DMS 273 (cell line): Measurements from ENCODE around the gene FGF18.
"Not testable (repeated sequence)": the region's sequence is repeated elsewhere in the genome, so short reads cannot be mapped to it uniquely, and the experiment has no call there.

Source experiments
- DNase-seq: peaks from one replicate; lab custom pipeline; 2025; ENCODE audit not compliant: unreplicated experiment; lab: John Stamatoyannopoulos, UW

Gene FGF18

DNA sequence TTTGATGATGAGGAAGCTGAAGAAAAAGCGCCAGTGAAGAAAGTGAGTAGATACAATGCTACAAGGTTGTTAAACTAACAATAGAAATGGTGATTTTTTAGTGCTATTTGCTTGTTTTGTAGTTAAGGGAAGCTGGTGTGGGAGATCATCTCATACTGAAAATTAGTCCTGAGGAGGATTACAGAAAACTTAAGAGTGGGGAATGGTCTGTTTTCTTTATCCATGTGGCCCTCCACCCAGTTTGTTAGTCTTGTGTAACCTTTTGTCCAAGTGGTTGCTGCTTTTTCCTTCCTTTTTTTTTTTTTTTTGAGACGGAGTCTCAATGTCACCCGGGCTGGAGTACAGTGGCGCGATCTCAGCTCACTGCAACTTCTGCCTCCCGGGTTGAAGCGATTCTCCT lies 19.3 kb upstream of the FGF18 start:
- no peak for DNase-seq

DNA sequence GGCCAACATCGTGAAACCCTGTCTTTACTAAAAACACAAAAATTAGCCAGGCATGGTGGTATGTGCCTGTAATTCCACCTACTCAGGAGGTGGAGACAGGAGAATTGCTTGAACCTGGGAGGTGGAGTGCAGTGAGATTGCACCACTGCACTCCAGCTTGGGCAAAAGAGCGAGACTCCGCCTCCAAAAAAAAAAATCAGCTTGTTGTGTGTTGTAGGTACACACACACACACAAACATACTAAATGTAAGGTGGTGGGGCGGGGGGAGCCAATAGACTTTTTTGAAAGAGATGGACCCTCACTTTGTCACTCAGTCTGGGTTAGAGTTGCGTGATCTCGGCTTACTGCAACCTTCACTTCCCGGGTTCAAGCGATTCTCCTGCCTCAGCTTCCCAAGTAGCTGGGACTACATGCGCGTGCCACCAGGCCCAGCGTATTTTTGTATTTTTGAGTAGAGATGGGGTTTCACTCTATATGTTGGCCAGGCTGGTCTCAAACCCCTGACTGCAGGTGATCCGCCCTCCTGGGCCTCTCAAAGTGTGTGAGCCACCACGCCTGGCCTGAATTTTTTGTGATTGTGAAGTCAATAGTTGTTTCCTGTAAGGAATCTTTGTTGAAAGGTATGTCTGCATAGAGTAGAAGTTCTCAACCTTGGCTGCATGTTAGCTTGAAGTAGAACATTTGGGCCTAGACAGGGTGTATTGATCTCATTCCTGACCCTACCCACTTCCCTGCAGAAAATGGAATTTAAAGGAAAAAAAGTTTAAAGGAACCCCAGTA lies 18.1 kb upstream of the FGF18 start:
- DNase-seq = peak; percentile 44

DNA sequence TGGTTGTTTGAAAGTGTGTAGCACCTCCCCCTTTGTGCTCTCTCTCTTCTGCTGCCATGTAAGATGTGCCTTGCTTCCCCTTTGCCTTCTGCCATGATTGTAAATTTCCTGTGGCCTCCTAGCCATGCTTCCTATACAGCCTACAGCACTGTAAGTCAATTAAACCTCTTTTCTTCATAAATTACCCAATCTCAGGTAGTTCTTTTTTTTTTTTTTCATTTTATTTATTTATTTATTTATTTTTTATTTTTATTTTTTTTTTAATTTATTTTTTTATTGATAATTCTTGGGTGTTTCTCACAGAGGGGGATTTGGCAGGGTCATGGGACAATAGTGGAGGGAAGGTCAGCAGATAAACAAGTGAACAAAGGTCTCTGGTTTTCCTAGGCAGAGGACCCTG lies 16.7 kb upstream of the FGF18 start:
- not testable (repeated sequence) for DNase-seq

DNA sequence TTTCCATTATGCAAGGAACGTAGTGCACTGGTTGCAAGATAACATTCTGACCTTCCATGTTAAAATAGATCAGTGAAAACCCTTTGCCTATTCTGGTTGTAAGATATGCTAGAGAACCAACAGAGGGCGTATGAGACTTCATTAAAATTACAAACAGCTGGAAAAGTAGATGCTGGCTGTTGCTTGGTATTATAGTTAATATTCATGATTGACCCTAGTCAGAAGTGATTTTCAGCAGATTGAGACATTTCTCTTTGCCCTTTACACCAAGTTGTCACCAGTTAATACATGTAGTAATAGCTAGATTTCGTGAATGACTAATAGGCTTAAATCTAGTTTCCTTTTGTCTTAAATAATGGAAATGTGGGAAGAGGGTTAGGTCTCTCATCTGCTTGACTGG lies 13.8 kb upstream of the FGF18 start:
- DNase-seq = peak; percentile 60

DNA sequence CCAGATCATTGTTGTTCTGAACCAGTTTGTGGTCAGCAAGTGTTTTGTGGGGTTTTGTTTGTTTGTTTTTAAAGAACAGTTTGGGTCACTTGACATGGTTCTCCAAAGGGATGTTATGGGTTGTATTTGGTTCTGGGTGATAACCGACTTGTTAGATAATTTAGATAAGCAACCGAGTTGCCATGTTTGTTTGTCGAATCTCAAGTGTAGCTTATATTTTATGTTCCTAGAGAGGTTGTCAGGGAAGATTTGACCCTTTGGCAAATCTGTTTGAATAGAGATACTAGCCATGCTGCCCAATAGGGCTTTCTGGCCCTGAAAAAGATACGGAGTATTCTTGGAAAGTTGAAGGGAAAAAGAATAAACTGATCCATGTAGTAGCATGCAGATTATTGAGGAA lies 12.2 kb upstream of the FGF18 start:
- DNase-seq = no peak

DNA sequence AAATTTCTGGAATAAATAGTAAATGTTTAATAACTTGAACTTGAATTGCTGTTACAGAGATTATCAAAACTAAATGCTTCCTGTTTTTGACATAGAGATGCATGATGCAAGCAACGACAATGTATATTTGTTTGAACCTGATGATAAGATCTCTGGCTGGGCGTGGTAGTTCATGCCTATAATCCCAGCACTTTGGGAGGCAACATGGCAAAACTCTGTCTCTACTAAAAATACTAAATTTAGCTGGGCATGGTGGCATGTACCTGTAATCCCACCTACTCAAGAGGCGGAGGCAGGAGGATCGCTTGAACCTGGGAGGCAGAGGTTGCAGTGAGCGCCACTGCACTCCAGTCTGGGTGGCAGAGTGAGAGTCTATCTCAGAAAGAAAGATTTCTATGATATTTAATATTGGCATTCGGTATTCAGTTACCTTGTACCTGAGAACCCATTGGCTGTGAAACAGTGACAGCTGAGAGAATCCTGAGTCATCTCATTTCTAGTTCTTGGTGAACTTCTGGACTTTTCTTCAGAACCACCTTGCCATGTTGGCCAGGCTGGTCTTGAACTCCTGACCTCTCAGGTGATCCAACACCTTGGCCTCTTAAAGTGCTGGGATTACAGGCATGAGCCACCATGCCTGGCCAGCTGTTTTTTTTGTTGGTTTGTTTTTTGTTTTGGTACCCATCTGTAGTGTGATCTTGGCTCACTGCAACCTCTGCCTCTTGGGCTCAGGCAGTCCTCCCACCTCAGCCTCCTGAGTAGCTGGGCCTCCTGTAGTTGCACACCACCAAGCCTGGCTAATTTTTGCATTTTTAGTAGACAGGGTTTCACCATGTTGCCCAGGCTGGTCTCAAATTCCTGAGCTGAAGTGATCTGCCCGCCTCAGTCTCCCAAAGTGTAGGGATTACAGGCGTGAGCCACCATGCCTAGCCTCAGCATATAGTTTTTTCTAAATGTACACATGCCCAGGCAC lies 10.0 kb upstream of the FGF18 start:
- no peak for DNase-seq

DNA sequence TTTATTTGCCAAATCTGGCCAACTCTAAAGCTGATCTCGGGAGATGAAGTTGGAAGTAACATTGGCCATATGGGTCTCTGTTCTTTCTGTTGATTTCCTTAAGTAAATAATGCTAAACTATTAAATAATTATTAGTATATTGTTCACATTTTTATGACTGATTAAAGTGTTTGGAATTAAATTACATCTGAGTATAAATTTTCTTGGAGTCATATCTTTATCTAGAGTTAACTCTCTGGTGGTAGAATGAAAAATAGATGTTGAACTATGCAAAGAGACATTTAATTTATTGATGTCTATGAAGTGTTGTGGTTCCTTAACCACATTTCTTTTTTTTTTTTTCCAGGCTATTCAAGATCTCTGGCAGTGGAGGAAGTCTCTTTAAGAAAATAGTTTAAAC lies 9.3 kb upstream of the FGF18 start:
- DNase-seq = no peak

DNA sequence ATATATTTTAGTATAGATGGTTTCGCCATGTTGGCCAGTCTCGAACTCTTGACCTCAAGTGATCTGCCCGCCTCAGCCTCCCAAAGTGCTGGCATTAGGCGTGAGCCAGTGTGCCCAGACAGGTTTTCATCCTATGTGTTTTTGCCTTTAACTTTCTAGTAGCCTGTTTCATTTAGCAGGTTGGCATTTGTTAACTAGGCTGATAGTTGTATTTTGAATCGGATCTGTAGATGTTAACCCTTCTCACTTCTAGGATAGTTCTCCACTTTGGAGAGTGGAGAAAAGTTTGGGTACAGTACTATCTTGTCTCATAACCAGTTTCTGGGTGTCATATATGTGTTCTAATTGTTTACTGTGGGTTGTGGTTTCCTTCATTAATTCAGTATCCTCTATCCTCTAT lies 7.3 kb upstream of the FGF18 start:
- DNase-seq = peak; percentile 25

DNA sequence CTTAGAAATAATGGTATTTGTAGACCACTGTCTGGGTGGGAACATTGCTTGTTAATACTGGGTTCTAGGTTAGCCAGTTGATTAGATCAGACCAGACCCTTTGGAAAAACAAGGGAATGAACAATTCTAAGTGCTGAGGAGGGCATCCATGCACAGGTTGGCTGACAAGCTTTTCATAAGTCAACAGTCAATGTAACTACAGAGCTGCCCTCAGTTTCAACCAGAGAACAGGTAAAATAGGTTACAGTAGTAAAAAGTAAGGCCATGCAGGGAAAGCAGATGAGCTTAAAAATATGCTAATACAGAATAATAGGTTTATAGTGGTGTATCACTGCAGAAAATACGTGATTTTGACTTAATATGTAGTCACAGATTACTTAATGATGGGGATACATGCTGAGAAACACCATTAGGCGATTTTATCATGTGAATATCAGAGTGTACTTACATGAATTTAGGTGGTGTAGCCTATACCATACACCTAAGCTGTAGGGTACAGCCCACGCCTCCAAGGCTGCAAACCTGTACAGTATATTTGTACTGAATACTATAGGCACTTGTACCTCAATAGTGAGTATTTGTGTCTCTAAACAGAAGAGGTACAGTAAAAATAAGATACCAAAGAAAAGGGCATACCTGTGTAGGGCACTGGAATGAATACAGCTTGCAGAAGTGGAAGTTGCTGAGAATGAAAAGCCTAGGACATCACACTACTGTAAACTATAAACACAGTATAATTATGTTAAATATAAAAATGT lies 6.1 kb upstream of the FGF18 start:
- DNase-seq = peak; percentile 53

DNA sequence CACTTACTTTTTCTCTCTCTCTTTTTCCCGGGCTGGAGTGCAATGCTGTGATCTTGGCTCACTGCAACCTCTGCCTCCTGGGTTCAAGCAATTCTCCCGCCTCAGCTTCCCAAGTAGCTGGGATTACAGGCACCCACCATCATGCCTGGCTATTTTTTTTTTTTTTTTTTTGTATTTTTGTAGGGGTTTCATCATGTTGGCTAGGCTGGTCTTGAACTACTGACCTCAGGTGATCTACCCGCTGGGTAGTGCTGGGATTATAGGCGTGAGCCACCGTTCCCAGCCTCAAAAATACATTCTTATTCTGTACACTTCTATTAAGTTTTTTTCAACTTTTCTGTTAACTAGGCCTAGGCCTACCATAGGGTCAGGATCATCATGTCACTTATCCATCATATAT lies 5.5 kb upstream of the FGF18 start:
- DNase-seq = peak; percentile 57

DNA sequence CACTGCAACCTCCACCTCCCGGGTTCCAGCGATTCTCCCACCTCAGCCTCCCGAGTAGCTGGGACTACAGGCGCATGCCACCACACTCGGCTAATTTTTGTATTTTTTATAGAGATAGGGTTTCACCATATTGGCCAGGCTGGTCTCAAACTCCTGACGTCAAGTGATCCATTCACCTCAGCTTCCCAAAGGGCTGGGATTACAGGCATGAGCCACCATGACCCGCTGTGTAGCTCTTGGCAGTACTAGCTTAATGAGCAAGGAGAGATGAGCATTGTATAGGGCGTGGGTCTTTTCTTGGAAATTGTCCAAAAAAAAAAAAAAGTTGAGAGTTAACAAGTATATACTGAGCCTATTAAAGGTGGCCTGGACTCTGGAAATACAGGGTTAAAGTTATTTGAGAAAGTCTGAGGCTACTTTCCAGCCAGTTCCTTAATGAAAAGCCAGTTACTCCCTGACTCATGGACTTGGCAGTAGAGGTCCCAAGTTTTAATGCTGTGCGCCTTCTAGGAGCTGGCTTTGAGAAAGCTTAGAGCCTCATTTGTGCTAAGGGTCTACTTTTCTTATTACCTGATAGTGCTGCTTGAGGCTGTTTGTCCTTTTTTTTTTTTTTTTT lies 4.2 kb upstream of the FGF18 start:
- DNase-seq = peak; percentile 77

DNA sequence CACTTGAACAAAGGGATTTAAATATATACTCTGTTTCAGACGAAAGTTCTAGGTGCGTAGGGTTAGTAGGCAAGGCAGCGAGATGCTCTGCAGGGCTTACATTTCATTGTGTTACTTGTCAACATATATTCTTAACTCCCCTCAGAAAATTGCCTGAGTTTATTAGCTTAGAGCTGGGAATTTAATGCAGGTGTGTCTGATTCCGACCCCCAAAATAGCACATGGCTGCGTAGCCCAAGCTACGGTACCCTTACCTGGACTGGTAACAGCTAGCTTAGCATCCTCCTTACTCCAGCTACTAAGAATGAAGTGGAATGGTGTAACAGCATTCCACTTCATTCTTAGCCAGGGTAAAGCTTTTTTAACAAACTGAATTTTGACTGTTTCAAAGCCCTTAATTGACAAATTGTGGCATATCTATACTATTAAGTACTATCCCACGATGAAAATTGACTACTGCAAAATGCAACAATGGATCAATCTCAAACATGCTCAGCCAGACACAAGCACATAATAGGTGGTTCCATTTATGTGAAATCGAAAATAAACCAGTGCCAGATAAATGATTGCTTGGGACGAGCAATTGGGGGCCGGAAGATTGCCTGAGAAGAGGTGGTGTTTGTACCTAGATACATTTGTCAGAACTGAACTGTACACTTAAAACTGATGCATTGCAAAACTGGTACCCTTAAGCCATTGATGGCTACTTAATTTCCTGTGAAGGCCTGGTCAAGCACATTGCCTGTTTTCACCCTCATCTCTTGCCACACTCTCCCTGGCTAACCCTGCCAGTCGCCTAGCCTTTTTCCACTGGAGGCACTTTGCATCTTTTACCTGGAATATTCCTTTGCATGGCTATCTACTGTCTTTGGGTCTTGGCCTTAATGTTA lies 3.0 kb upstream of the FGF18 start:
- peak; percentile 44 for DNase-seq

DNA sequence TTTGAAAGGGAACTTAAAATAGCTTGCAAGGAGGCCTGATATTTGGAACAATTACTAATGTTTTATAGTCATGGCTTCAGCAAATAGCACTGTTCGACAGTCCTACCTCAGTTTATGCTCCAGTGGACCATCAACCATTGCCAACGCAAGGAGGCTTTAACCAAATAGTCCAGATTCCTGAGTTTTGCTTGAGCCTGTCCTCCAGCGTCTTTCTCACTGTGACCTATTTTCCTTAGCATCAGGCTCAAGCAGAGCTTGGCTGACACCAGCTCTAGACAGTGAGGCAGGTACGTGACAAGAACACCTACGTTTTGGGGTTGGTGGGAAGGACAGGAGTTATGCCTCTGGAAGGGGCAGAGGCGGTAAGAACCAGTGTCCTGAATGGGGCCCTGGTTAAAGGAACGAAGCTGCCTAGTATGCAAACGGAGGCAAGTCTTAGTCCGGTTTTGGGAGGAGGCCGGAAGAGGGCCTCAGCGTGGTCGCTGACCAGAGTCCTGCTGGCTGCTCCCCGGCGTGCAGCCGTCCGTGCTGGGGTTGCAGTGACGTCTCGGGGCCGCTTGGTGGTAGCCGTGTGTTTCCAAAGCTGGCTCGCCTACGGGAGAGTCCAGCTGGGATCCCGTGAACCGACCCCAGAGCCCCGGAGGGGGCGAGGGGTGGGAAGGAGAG lies 998 bp upstream of the FGF18 start:
- DNase-seq = peak; percentile 87

DNA sequence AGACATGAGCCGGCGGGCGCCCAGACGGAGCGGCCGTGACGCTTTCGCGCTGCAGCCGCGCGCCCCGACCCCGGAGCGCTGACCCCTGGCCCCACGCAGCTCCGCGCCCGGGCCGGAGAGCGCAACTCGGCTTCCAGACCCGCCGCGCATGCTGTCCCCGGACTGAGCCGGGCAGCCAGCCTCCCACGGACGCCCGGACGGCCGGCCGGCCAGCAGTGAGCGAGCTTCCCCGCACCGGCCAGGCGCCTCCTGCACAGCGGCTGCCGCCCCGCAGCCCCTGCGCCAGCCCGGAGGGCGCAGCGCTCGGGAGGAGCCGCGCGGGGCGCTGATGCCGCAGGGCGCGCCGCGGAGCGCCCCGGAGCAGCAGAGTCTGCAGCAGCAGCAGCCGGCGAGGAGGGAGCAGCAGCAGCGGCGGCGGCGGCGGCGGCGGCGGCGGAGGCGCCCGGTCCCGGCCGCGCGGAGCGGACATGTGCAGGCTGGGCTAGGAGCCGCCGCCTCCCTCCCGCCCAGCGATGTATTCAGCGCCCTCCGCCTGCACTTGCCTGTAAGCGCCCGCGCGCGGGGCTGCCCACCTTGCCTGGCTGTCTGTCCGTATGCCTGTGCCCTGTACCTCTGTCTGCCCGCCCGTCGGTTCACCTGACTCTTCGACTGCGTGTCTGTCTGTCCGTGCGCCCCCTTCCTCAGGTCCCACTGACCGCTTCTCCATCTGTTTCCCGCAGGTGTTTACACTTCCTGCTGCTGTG lies 412 bp downstream of the FGF18 start:
- DNase-seq = peak; percentile 81

DNA sequence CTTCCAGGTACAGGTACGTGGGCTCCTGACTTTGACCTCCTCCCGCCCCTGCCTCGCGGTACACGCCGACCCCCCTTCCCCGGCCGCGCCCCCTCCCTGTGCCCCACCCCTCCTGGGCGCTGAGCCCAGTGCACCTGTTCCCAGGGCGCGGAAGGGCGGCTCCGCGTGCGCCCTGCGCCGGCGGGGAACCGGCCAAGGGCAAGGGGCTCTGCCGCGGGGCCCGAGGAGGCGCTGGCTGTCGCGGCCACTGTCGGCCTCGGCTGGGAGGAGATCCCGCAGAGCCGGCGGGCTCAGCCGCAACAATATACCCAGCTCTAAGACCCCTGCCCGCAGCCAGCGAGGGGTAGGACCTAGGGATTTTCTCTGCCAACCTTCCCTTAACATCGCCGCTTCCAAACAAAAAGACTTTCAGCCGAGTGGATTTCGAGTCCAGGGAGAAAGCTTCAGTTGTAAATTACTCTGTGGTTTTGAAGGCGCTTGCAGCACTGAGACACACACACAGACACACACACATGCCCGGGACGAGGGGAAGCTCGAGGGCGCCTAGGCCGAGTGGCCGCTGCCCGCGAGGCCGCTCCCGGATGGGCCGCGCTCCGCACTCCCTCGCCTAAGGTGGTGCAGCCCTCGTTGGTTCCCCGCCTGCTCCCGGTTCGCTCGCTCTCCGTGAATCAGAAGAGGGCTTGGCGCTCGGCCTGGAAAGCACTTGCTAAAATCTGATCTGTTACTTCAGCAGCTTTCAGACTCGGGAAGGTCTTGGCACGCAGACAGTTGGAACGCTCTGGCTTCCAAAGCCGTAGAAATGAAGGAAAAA lies 1.2 kb downstream of the FGF18 start:
- DNase-seq = peak; percentile 89

DNA sequence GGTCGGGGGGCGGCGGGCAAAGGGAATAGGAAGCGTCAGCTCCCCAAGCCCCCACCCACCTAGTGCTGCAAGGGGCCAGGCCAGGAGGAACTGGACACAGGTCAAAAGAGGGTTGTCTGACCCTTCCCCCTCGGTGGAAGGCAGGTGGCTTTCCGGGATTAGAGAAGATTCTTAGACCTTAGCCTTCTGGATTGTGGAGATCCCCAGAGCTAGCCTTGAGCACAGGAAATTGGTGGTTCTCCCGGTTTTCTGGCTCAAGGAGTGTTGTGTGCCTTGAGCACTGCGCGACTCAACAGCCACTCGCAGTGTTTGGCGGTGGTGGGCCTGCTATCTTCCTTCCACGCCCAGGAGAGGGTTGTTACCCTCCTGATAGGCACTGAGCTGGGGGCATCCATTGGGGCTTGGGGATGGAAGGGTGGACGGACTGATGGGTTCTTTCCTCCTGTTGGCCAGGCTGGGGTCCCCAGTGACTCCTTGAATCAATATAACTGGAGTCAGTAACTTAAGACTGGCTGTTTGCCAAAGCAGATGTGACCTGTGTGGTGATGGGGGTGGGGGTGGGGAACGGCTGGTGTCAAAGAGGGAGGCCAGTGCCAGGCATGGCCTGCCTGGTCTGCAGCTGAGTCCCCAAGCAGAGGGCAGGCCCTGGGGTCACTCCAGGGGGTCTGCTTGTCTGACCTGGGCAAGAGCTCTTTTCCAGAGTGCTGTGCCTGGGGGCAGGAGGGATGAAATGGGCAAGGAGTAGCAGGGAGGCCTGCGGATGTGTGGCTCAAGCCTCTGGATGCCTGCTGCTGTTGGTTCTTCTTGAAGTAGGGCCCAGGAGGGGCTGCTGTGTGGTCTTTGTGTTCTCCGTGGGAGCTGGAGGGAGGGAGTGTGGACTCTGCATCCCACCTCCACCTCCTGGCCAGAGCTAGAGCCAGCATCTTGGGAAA lies 2.1 kb downstream of the FGF18 start:
- peak; percentile 51 for DNase-seq

DNA sequence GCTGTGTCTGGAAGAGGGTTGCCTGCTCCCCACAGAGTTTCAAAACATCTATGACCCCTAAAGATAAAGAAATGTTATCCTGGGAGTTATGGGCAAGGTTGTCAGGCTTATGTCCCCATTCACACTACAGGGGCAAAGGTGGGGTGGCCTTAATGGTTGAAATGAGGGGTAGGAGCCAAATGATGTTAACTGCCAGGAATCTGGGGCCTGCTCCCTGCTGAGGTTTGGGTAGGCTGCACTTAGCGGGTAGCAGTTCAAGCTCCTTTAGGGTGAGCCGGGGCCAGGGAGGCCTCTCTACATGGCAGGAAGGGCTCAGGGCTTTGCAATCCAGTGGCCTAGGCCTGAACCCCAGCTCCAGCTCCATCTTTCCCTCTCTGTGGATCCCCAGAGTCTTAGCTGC lies 3.0 kb downstream of the FGF18 start:
- DNase-seq = no peak
